HK-2 (cell line): ENCODE results near the gene CCDC90B.

Experiments used
- DNase-seq: peaks from one replicate; pipeline ENCODE4 v3.0.0-alpha.2; 2018; ENCODE audit not compliant: unreplicated experiment

Gene CCDC90B

DNA sequence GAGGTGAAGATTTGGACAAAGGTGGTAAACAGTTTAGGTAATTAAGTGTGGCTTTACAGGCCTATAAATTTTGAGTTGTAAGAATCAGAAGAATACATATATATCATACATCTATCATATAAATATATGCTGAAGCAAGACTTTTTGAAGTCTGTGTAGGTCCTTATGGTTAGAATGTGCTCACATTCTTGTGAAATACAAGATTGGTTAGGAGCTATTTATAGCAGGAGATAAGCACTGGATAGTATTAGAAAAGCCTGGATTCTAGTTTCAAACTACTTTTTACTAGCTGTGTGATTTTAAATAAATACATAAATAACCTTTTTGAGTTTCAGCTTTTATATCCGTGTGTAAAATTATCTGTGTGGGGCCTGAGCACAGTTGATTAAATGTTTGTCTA lies 50.3 kb downstream of the CCDC90B start:
- DNase-seq, result no peak

- DNase-seq, result no peak
Measured at GRCh38 chr11:83223457-83223856, 62.7 kb downstream of the CCDC90B start.

DNA sequence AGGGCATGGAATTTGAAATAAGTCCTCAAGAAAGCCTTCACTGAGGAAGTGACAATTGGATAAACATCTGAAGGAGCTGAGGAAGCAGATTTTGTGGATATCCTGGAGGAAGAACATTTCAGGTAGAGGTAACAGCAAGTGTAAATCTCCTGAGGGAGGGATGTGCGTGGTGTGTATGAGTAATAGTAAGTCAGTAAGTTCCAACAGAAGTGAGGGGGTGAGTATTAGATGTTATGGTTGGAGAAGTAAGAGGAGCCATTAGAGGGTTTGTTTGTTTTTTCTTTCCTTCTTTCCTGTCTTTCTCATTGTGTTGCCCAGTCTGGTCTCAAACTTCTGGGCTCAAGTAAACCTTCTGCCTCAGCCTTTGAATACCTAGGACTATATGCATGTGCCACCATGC lies 63.7 kb downstream of the CCDC90B start:
- DNase-seq, result no peak

DNA sequence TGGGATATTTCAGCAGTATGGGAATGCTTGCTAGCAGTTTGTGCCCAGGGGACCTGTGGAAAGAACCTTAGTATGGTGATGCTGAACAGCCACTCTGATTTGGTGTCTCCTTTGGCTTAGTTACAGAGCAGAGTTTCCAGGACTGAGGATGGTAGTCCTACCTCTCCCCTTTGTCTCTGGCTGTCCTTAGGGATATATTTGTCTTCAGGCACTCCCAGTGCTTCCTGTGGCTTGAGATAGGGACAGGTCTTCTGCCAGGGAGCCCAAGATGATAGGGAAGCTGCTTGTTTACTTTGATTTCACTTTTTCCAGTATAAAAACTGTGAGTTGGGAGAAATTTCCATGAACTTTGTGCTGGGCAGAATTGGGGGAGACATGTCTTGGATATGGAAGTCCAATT lies 64.5 kb downstream of the CCDC90B start:
- no peak for DNase-seq

DNA sequence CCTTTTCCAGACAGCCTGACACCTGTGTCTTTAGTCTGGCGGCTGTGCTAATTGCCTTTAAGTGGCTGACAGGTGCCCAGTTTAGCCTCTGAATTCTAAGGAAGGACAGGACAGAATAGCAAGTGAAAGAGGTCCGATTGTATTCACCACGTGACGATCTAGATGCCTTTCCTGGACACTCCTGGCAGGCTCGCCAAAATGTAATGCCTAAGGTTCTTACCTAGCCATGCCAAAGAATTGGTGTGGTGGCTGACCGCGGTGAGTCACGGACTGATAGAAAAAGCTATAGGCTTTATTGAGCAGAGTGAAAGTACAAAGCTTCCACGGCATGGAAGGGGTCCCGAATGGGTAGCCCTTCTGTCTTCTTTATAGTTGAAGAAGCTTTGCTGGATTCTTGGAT lies 65.9 kb downstream of the CCDC90B start:
- DNase-seq, result no peak

- DNase-seq, result no peak
Measured at GRCh38 chr11:83219095-83219494, 67.1 kb downstream of the CCDC90B start.
